PC-3 (cell line): ENCODE data around the gene LAMA5.

Source experiments
- EZH2 ChIP-seq: fragments of 300-600 bp; sonication (generic); IDR thresholded peaks from one replicate; pipeline ENCODE4 v1.6.1; 2017; ENCODE audit warnings: antibody characterized with exemption, mild to moderate bottlenecking, low read length; ENCODE audit not compliant: unreplicated experiment
- EZH2phosphoT487 ChIP-seq: fragments of 300-600 bp; sonication (generic); IDR thresholded peaks from 2 replicates; pipeline ENCODE4 v1.6.1; 2018; ENCODE audit warnings: mild to moderate bottlenecking, antibody characterized with exemption, low read length, borderline replicate concordance
- TF ChIP-seq, protein P1 (sequence below): fragments of 300-600 bp; sonication (generic); conservative IDR thresholded peaks from 2 replicates; pipeline ENCODE4 v1.5.1; 2017; ENCODE audit warnings: antibody characterized with exemption, low read depth, mild to moderate bottlenecking, low read length

DNA sequence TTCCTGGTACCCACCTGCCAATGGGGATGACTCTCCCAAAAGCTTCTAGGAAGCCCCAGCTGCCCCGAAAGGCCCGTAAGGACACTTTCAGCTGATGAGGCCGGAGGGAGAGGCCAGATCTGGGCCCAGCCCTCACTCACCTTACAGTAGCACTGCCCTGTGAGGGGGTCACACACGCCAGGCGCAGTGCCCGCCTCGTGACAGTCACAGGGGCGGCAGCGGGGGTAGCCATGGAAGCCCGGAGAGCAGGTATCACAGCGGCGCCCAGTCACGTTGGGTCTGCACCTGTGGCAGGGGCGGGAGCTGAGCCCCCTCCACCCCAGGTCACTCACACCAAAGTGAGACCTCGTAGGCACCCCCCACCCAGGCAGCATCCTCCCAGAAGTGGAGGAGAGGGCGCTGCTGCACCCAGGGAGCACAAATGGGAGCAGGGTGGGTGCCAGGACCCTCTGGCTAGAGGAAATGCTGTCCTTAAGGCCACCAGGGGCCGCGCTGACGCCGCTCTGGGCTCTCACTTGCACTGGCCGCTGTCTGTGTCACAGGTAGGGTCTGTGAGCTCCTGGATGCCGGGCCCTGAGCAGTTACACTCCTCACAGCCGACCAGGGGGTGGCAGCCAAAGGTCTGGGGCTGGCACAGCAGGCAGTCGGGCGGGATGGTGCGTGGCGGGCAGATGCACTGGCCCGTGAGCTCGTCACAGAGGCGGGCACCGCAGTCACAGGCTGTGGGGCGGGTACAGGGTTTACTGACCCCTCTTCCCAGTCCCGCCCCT, 39.2 kb downstream of the LAMA5 start:
- TF ChIP-seq, protein P1, sequence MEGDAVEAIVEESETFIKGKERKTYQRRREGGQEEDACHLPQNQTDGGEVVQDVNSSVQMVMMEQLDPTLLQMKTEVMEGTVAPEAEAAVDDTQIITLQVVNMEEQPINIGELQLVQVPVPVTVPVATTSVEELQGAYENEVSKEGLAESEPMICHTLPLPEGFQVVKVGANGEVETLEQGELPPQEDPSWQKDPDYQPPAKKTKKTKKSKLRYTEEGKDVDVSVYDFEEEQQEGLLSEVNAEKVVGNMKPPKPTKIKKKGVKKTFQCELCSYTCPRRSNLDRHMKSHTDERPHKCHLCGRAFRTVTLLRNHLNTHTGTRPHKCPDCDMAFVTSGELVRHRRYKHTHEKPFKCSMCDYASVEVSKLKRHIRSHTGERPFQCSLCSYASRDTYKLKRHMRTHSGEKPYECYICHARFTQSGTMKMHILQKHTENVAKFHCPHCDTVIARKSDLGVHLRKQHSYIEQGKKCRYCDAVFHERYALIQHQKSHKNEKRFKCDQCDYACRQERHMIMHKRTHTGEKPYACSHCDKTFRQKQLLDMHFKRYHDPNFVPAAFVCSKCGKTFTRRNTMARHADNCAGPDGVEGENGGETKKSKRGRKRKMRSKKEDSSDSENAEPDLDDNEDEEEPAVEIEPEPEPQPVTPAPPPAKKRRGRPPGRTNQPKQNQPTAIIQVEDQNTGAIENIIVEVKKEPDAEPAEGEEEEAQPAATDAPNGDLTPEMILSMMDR = no peak
- TF ChIP-seq EZH2phosphoT487 = no peak
- TF ChIP-seq EZH2 = no peak
